Stimulated activated CD8-positive, alpha-beta memory T cell treated with anti-CD3 and anti-CD28 coated beads, Interleukin-2, amount 100 ng/mL, for 1 hour (primary cell): ENCODE data around the gene PHKA1.
"Not testable (repeated sequence)": the region's sequence is repeated elsewhere in the genome, so short reads cannot be mapped to it uniquely, and the experiment has no call there.

Experiments used
- DNase-seq, 2 donors: peaks; one replicate each; pipeline ENCODE4 v3.0.0-alpha.2; 2020; ENCODE audit warnings: low read depth in 2 of 2

The PHKA1 gene

DNA sequence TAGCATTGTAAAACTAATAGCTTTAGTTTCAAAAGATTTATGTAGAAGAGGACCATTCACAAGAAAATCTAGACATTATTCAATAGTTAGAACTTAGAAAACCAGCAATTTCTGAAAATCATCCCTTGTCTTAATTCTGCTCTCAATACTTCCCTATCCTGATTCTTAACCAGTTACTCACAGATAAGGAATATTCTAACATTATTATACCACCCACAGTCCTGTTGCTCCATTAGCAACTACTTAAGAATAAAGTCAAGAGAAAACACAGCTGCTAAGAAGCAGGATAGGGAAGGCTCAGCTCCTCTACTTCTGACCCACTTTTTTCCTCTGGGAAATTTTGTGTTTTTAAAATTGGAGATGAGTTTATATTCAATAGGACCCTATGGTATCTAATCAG is 47.7 kb downstream of the PHKA1 start:
- no peak for DNase-seq

DNA sequence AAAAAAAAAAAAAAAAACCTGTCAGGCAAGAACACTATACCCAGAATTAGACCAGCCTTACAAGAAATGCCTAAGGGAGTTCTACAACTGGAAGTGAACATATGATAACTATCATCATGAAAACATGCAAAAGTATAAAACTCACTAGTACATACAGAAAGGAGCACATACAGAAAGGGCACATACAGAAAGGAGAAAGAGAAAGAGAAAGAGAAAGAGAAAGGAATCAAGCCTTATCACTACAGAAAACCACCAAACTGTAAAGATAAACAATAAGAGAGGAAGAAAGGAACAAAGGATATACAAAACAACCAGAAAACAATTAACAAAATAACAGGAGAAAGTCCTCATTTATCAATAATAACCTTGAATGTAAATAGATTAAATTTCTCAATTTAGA is 50.4 kb downstream of the PHKA1 start:
- no peak for DNase-seq

DNA sequence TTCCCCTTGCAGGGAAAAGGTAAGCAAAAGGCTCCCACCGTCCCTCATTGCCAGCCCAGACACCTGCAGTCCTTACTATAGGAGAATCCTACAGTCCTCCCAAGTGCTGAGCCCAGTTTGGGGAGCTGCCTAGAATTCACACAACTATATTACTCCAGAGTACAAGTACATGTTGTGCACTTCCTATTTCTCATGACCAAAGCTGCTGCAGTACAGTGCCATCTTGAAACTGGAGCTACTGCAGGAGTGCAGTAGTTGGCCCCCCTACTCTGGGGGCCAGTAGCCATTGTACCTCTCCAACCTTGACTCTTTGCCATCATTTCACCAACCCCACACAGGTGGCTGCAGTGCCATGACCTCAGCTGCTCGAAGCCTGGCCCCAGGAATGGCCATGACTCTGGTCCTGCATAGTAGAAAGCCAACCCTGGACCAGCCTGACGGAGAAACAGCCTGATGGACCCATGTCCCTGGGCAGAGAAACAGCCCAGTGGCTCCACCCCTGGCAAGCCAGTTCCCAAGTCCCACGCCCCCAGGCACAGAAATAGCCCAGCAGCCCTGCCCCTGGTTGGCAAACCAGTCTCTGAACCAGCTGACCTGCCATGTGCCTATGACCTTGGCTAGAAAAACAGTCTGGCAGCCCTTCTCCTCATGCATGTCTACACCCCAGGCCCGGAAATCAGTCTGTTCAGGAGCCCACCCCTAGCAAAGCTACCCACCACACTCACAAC is 51.9 kb downstream of the PHKA1 start:
- DNase-seq: no peak

DNA sequence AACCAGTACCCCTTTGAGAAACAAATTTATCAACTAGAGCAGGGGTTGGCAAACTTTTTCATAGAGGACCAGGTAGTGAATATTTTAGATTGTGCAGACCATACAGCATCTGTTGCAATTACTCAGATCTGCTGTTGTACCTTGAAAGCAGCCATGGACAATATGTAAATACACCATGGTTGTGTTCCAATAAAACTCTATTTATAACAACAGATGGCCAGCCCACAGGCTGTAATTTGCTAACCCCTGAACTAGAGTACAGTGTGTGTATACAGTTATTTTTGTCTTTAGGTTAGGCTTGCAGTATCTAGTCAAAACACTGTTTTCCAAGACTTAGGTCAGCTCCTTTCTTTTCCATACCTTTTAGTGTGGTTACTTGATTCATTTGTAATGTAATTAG is 54.4 kb downstream of the PHKA1 start:
- no peak for DNase-seq

DNA sequence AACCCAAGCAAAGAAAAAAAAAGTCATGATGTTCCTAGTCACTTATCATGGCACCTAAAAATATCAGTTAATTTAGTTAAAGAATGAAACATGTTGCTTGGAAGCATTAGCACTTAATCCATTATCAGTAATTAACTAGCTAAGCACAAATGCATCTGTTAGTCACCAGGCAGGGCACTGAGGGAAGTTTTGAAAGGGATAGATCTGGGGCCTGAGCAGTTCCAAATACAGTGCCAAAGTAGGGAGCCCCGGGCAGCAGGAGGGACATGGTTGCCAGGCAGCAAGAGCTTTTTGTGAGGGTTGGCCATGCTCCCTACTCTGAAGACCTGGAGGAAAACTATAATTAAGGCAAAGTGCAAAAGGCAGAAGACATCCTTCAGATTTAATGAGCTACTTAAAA is 62.0 kb downstream of the PHKA1 start:
- no peak for DNase-seq

DNA sequence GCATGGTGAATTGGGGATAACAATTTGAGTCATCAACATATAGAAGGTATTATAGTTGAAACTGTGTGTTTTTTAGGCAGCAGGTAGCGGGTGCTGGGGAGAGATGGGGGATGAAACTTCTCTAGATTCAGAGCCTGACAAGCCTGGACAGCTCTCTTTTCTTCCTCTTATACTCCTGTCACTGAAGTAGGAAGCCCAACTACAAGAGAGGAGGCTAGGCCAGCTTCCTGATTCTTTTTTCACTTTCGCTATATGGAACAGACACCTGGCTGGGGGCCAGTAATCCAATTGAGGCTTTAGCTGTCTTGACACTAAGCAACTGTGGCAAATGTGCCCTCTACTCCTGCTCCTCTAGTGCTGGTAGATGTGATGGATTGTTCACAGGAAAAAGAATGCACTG is 69.2 kb downstream of the PHKA1 start:
- DNase-seq: no peak

DNA sequence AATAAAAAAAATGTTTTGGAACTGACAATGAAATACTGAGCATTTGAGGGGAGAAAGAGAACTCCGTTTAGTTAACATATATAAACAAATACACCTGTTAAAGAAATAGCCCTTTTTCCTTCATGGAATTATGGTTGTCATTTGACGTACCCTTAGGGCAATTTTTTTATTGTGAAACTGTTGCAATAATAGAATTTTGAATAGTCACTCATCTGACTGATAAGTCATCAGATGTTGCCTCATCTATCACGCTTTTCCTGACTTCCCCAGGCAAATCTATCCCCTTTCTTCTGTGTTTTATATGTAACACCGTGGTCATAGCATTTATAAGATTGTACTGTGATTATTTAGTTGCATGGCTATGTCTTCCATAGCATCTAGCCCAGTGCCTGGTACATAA is 72.5 kb downstream of the PHKA1 start:
- DNase-seq: no peak

DNA sequence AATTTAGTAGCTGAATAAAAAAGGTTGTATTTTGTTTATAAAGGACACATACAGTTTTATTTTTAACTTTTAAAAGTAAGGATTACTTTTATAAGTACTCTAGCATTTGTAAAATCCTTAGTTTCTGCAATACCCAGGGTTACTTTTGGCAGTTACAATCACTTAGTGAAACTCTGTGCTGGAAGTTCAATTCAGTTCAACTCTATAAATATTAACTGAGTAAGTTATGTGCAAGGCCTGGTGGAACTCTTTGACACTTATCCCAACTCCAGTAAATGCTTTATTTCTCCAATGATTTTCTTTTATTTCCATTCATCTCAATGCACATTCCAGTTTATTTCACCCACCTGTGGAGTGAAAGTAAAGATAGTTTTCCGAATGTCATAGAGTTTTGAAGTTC is 78.2 kb downstream of the PHKA1 start:
- DNase-seq: no peak

DNA sequence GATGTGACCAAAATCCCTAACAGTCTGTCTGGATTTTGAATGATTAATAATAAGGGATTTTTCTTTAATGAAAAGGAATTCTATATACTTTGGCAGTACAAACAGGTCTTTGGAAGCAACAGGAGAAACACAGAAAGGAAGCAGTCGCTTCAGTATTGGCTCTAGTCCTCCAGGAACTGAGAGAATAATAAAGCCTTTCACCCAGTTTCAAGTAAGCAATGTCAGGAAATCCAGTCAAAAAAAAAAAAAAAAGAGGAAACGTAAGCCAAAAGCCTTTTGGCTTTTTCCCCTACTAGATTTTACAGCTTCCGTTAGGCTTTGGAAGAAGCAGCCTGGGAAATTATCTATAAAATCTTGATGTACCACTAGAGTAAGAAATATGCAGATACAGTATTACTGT is 79.8 kb downstream of the PHKA1 start:
- DNase-seq: no peak

DNA sequence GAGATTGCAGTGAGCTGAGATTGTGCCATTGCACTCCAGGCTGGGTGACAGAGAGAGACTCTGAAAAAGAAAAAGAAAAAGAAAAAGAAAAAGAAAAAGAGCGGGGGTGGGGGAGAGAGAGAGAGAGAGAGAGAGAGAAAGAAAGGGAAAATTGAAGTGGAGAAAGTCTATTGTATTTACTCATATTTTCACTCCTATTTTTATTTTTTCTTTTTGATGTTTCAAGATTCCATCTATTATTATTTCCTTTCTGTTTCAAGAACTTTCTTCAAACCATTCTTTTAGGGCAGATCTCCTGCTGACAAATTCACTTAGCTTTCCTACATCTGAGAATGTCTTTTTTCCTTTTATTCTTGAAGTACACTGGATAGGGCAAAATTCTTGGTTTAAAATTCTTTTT is 83.9 kb downstream of the PHKA1 start:
- DNase-seq: no peak

DNA sequence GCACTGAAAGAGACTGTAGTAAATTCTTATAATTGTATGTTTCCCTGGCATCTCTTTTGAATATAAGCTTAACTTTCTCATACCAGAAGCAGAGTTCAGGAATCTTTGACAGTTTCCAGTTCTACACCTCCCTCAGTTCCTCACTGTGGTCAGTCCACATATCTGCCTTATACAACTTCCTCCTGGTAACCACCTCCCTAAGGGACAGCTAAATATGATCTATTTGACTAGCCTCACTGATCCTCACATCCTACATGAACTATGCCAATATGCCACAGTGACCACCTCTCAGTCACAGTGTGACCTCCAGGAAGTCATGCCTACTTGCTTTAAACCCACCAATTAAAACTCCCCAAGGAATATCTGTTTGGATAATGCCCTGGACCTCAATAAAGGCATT is 89.9 kb downstream of the PHKA1 start:
- DNase-seq: no peak

DNA sequence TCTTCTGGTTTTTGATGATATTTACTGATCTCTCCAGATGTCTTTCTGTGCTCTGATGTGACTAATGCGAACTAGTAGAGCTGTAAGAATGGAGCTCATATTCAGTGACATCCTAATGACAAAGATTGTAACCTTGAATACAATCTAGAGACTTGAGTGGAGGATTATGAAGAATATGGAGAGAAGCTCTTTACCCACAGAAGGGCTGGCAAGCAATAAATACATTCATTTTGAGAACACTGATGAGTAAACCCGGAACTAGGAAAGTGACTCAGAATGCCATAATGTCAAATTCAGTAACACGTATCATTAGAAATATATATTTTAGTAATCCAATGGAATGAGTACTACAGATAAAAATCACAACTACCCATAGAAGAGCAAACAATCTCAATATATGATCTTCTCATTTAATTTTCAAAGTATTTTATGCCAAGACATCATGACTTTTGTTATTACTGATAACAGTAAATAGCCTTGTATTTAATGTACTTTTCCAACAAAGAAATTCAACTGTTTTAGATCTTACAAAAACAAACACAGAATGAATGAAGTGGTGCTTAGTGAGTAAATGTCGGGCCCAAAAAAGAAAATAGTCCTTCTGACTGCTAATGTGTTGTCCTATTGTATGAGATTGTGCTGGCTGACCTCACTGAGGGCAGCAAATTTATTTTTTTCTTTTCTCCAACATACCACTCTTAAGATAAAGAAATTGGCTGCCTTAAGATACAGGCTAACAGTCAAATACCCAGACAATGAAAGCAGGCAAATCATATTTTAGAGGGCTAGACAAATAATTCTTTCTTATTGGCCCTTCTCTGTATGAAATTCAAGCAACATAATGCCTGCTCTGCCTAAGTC is 92.3 kb downstream of the PHKA1 start:
- no peak for DNase-seq

DNA sequence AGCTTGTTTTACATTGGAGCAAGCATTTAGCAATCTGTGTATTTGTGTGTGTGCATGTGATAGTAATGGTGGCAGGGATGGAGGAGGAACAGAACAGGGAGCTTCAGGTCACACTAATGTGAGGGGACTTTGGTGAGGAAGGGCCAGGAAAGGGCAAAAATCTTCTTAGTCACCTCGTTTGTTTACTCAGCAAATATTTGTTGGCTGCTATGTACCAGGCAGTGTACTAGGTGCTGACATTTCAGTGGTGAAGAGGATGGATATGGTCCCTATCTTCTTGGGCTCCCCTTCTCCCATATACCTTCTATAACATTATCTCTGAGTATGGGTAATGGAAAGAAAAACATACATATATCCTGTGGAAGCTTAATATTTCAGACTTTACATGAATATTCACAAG is 92.9 kb downstream of the PHKA1 start:
- DNase-seq: no peak

DNA sequence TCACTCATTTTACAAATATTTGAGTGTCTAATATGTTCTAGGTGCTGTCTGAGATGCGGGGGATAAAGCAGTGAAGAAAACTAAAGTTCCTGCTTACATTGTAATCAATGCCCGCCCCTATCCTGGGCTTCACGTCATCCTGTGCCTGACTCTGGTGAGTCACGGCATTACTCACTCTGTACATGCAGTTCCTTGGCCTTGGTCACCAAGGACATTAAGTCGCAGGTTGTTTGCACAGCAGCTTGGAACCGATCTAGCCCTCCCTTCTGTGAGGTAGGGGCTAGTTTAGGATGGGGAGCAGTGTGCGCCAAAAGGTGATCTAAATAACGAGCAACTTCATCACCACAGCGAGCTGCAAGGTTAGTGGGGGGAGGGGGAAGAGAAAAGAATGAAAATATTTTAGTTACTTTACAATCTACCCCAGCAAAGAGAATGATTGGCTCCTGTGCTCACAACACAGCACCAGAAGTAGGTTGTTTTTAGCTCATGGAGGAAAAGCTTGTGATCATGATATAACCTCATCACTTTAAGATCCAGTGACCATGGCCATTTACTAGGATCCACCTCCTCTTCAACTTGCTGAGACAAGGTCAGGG is 93.5 kb downstream of the PHKA1 start:
- DNase-seq: no peak

DNA sequence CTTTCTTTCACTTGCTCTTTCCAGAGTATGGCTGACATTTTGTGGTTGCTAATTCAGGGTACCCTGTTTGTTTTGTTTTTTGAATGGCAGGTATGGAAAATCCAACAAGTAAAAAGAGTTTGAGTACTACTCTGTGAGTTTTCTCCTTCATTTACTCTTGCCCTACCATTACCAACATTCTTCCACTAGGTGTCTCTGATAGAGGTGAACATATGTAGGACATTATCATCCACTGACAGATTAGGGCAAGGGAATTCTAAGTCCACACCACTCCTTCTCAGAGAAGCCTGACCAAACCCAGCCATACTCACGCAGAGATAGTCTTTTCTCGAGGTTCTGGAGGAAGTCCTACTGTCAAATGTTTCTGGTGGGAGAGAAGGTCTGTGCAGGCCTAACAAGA is 104.8 kb downstream of the PHKA1 start:
- no peak for DNase-seq

DNA sequence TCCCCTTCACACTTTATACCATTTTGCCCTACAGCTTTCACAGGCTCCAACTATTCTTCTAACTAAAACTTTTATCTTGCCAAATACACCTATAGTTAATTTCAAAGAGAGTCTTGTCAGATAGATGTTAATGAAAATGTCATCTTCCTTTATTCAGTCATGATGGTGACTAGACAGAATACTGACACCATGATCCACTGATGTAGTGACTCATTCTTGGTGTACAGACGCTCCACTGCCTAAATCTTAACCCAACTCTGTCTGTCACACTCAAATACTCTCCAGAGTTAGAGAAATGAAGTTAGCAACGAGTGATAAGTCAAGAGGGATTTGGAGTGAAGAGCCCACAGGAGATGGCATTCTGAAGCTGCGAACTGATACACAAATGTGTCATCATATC is 109.4 kb downstream of the PHKA1 start:
- DNase-seq: no peak

DNA sequence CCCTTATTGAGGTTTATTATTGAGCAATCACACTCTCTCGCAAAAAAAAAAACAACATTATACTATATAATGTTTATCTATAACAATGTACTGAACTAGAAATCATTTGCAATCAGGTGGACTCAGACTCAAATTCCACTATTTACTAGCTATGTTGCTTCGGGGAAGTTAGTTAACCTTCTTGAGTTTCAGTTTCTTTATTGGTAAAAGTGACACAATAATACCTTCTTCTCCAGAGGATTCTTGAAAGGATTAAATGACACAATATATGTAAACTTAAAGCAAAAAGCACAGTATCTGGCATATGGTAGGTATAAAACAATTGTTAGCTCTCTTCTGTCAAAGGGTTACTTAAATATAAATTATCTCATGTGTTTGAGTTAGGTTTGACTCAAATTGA is 110.0 kb downstream of the PHKA1 start:
- no peak for DNase-seq

DNA sequence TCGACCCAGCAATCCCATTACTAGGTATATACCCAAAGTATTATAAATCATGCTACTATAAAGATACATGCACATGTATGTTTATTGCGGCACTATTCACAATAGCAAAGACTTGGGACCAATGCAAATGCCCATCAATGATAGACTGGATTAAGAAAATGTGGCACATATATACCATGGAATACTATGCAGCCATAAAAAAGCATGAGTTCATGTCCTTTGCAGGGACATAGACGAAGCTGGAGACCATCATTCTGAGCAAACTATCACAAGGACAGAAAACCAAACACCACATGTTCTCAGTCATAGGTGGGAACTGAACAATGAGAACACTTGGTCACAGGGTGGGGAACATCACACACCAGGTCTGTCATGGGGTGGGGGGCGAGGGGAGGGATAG is 123.1 kb downstream of the PHKA1 start:
- DNase-seq: not testable (repeated sequence)

DNA sequence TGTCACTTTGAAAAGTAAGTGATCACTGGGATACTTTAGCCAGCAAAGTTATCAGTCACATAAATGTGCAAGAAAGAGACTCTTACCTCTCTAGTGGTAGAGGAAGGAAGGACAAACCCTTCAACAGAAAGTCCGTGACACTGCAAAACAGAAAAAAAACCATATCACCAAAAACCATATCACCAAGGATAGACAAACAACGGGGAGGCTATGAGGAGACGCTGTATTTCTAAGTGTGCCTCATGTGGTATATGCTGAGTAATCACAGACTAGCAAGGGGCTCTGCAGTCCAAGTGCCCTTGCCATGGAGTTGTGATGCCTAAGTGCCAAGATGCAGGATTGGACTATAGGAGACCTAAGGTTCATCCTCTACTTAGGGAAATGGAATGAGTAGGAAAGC is 129.9 kb downstream of the PHKA1 start:
- no peak for DNase-seq

DNA sequence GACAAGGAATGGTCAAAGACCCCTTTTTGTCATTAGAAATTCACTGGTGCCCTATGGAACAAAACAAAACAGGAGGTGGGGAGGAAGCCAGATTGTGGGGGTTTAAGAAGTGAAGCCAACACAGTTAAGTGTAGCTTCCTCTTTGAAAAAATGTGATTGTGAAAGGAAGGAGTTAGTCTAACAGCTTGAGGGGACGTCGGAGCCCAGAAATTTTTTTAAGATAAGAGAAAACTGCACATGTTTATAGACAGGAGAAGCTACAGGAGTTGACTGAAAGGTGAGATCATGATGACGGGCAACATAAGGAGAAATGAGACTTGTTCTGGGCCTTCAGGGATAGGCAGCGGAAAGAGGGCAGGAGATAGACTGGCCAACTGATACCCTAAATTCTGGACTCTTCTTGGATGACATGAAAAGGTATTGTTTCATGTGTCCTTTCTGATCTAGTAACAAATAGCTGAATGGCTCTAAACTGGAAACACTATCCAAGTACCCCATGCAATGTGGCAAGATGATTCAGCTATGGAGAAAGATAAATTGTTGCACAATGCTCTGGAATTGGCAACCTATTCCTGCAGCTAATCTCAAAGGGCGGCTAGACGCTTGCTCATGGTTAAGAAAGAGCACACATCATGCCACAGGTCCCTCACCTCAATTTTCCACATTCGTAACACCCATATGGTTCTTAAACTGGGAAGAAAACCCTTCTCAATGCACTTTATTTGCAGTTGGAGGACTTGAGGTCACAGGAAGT is 137.8 kb downstream of the PHKA1 start:
- no peak for DNase-seq

DNA sequence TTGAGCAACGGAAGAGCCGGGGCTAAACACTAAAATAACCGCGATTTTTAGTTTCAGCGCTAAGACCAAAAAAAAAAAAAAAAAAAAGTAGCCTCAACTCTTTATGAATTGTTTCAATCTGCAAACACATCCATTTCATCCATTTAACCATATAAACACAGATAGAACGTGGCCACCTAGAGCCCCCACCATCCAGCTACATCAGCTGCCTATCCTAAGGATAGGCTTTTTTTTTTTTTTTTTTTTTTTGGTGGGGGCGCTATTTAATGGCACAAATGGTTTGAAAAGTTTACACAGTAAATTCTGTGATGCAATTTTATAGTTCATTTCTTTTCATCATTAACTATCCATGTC is 141.0 kb downstream of the PHKA1 start:
- no peak for DNase-seq
